Liver (tissue), 9 donors: ENCODE results near the gene LHFPL2. TPM values are rescaled to one million over a fixed set of nuclear protein-coding genes. Genes with fewer than 3 reads are reported as not detected.

Source experiments
- DNase-seq: peaks from one replicate; pipeline ENCODE4 v3.0.0-alpha.2; 2017; ENCODE audit warnings: low spot score
- H3K27ac ChIP-seq, 2 donors: one replicate each; pipeline ENCODE4 v1.7.0; 2013; ENCODE audit warnings: inconsistent platforms in 2 of 2, low read length in 2 of 2, control low read depth in 1 of 2, low read depth in 1 of 2, mild to moderate bottlenecking in 1 of 2
- H3K27me3 ChIP-seq, 4 donors: one replicate each; pipeline versions ENCODE4 v1.6.1 to v1.7.0; 2013; ENCODE audit warnings: low read length in 3 of 4, inconsistent platforms in 1 of 4, mild to moderate bottlenecking in 1 of 4, moderate library complexity in 1 of 4; ENCODE audit not compliant: control insufficient read depth in 4 of 4, insufficient read depth in 4 of 4
- H3K36me3 ChIP-seq, 4 donors: one replicate each; pipeline versions ENCODE4 v1.6.1 to v1.7.0; 2013; ENCODE audit warnings: low read length in 3 of 4, mild to moderate bottlenecking in 3 of 4, low read depth in 1 of 4, moderate library complexity in 1 of 4; ENCODE audit not compliant: control insufficient read depth in 4 of 4, insufficient read depth in 3 of 4
- H3K4me1 ChIP-seq, 4 donors: one replicate each; pipeline versions ENCODE4 v1.6.1 to v1.7.0; 2013; ENCODE audit warnings: low read length in 3 of 4, mild to moderate bottlenecking in 3 of 4, moderate library complexity in 1 of 4; ENCODE audit not compliant: control insufficient read depth in 4 of 4, insufficient read depth in 4 of 4
- H3K4me3 ChIP-seq, 3 donors: one replicate each; pipeline versions ENCODE4 v1.6.1 to v1.7.0; 2013; ENCODE audit warnings: low read length in 3 of 3, control low read depth in 1 of 3, low read depth in 1 of 3, mild to moderate bottlenecking in 1 of 3
- H3K9ac ChIP-seq, 2 donors: one replicate each; pipeline ENCODE4 v1.7.0; 2013; ENCODE audit warnings: low read length in 2 of 2, mild to moderate bottlenecking in 2 of 2, moderate library complexity in 2 of 2, control low read depth in 1 of 2, low read depth in 1 of 2
- H3K9me3 ChIP-seq, 4 donors: one replicate each; pipeline versions ENCODE4 v1.6.1 to v1.7.0; 2013; ENCODE audit warnings: low read length in 3 of 4; ENCODE audit not compliant: control insufficient read depth in 4 of 4
- ATF3 ChIP-seq: IDR thresholded peaks from 2 replicates; pipeline ENCODE4 v1.6.1; 2016; ENCODE audit warnings: antibody characterized with exemption
- CTCF ChIP-seq: fragments of 150-350 bp; IDR thresholded peaks from 2 replicates; pipeline ENCODE4 v1.5.1; 2017; ENCODE audit warnings: improper control_type of control experiment, low read depth, low read length; ENCODE audit not compliant: missing input control
- EGR1 ChIP-seq, 2 donors: IDR thresholded peaks; 2 replicates each; pipeline ENCODE4 v1.6.1; 2016 to 2018; ENCODE audit warnings: antibody characterized with exemption in 2 of 2, low read depth in 2 of 2
- FOXA1 ChIP-seq: IDR thresholded peaks from 2 replicates; pipeline ENCODE4 v1.6.1; 2016; ENCODE audit warnings: antibody characterized with exemption
- FOXA2 ChIP-seq: IDR thresholded peaks from 2 replicates; pipeline ENCODE4 v1.6.1; 2016; ENCODE audit warnings: antibody characterized with exemption
- GABPA ChIP-seq, 2 donors: IDR thresholded peaks in 1 of 2; conservative IDR thresholded peaks in 1 of 2; 2 replicates each; pipeline ENCODE4 v1.6.1; 2016; ENCODE audit warnings: antibody characterized with exemption in 2 of 2, mild to moderate bottlenecking in 1 of 2, moderate library complexity in 1 of 2
- HNF4A ChIP-seq, 2 donors: conservative IDR thresholded peaks; 2 replicates each; pipeline ENCODE4 v1.6.1; 2016; ENCODE audit warnings: antibody characterized with exemption in 2 of 2, mild to moderate bottlenecking in 2 of 2
- HNF4G ChIP-seq: IDR thresholded peaks from 2 replicates; pipeline ENCODE4 v1.6.1; 2016; ENCODE audit warnings: antibody characterized with exemption
- JUND ChIP-seq, 2 donors: IDR thresholded peaks; 2 replicates each; pipeline ENCODE4 v1.6.1; 2016; ENCODE audit warnings: antibody characterized with exemption in 2 of 2
- MAX ChIP-seq: IDR thresholded peaks from 2 replicates; pipeline ENCODE4 v1.6.1; 2016; ENCODE audit warnings: antibody characterized with exemption
- NR2F2 ChIP-seq: IDR thresholded peaks from 2 replicates; pipeline ENCODE4 v1.6.1; 2016; ENCODE audit warnings: antibody characterized with exemption
- RAD21 ChIP-seq, 2 donors: IDR thresholded peaks; 2 replicates each; pipeline ENCODE4 v1.6.1; 2016; ENCODE audit warnings: antibody characterized with exemption in 2 of 2, mild to moderate bottlenecking in 2 of 2
- REST ChIP-seq: IDR thresholded peaks from 2 replicates; pipeline ENCODE4 v1.6.1; 2016; ENCODE audit warnings: antibody characterized with exemption, mild to moderate bottlenecking
- RXRA ChIP-seq, 2 donors: IDR thresholded peaks; 2 replicates each; pipeline ENCODE4 v1.6.1; 2017 to 2018; ENCODE audit warnings: antibody characterized with exemption in 2 of 2, mild to moderate bottlenecking in 1 of 2
- SP1 ChIP-seq: IDR thresholded peaks from 2 replicates; pipeline ENCODE4 v1.6.1; 2018; ENCODE audit warnings: antibody characterized with exemption, mild to moderate bottlenecking
- TAF1 ChIP-seq: conservative IDR thresholded peaks from 2 replicates; pipeline ENCODE4 v1.6.1; 2016; ENCODE audit warnings: antibody characterized with exemption, mild to moderate bottlenecking
- YY1 ChIP-seq: IDR thresholded peaks from 2 replicates; pipeline ENCODE4 v1.6.1; 2016; ENCODE audit warnings: antibody characterized with exemption, mild to moderate bottlenecking
- ZBTB33 ChIP-seq: IDR thresholded peaks from 2 replicates; pipeline ENCODE4 v1.6.1; 2016; ENCODE audit warnings: antibody characterized with exemption
- WGBS: extraction: QIAGEN DNeasy Blood & Tissue Kit; methylation state at CpG from one replicate; pipeline ENCODE4 v1.1.7; 2013; 5-methylcytosine and 5-hydroxymethylcytosine counted together
- polyA plus RNA-seq, 2 donors: library from polyadenylated mRNA; stranded (reverse) in 1 of 2; unstranded in 1 of 2; fragments of 200-250 nt in 1 of 2; fragments of >200 nt in 1 of 2; fragmentation: Nextera tagmentation in 1 of 2; extraction: Ambion mirVana in 1 of 2; gene quantifications; one replicate each; pipeline versions ENCODE4 v1.2.1 to v1.2.3, GENCODE V29; 2013 to 2015
- total RNA-seq, 2 donors: library from RNA; depleted of rRNA; stranded (reverse); fragments of >200 nt; gene quantifications; one replicate each; pipeline ENCODE4 v1.2.3, GENCODE V29; 2014
- donor health status: healthy.
- donor health status: healthy.
- donor health status: healthy.
- donor health status: healthy.
- donor health status: healthy.

The LHFPL2 gene
- total and polyA plus RNA-seq, 4 donors, result 1.6 to 9.4 (median 5.6) TPM

GRCh38 chr5:78543916-78544315 lies 104.7 kb downstream of the LHFPL2 start:
- Histone ChIP-seq H3K27me3 (peaks cover 0 to 6% (median 0%) of the 10 kb centered on the region in 4 donors), H3K36me3 (no peaks in the 10 kb centered on the region), H3K4me1 (peaks cover 4 to 20% (median 17%) of the 10 kb centered on the region in 4 donors), H3K4me3 (no peak overlapping the region), H3K9ac (no peak overlapping the region), H3K9me3 (no peaks in the 10 kb centered on the region), H3K27ac (no peak overlapping the region)
- TF ChIP-seq ZBTB33 (no peak), GABPA (IDR thresholded peaks at IDR 0.05 in 1 of 2, conservative IDR thresholded peaks at IDR 0.05 in 1 of 2) (no peak), REST (no peak), JUND (IDR thresholded peaks at IDR 0.05) (no peak), HNF4G (no peak), SP1 (no peak), FOXA2 (no peak), RAD21 (IDR thresholded peaks at IDR 0.05) (no peak), TAF1 (no peak), CTCF (no peak), YY1 (no peak), ATF3 (no peak), FOXA1 (no peak), HNF4A (conservative IDR thresholded peaks at IDR 0.05) (no peak), NR2F2 (no peak), RXRA (IDR thresholded peaks at IDR 0.05) (no peak), EGR1 (IDR thresholded peaks at IDR 0.05; ENCODE audit: low read depth in 2 of 2) (no peak)
- peak; percentile 16 for DNase-seq
- 82% methylated on average over 1 of the region's 1 CpG for WGBS

- Histone ChIP-seq H3K9ac (no peak overlapping the region), H3K9me3 (no peaks in the 10 kb centered on the region), H3K4me1 (peaks cover 4 to 20% (median 17%) of the 10 kb centered on the region in 4 donors), H3K27ac (no peak overlapping the region), H3K4me3 (no peak overlapping the region), H3K27me3 (peaks cover 0 to 6% (median 0%) of the 10 kb centered on the region in 4 donors), H3K36me3 (no peaks in the 10 kb centered on the region)
- 95% methylated on average over 4 of the region's 4 CpGs for WGBS
- DNase-seq, result peak; percentile 16
- TF ChIP-seq MAX (no peak), GABPA (IDR thresholded peaks at IDR 0.05 in 1 of 2, conservative IDR thresholded peaks at IDR 0.05 in 1 of 2) (no peak), YY1 (no peak), ZBTB33 (no peak), HNF4G (no peak), TAF1 (no peak), FOXA2 (no peak), ATF3 (no peak), RAD21 (IDR thresholded peaks at IDR 0.05) (no peak), REST (no peak), EGR1 (IDR thresholded peaks at IDR 0.05; ENCODE audit: low read depth in 2 of 2) (no peak), FOXA1 (no peak)
These were observed 105.3 kb downstream of the LHFPL2 start for GRCh38 chr5:78543292-78543691.
